Astrocyte of the cerebellum (primary cell): ENCODE results near the gene OXSR1.
"Not testable (repeated sequence)": the region's sequence is repeated elsewhere in the genome, so short reads cannot be mapped to it uniquely, and the experiment has no call there.

ENCODE experiments used
- DNase-seq: peaks from one replicate; pipeline ENCODE4 v3.0.0-alpha.2; 2011; ENCODE audit warnings: low read depth
- H3K4me3 ChIP-seq: 2 replicates; pipeline ENCODE4 v1.5.1; 2011; ENCODE audit warnings: mild to moderate bottlenecking, low read depth, low read length, moderate library complexity
- CTCF ChIP-seq: IDR thresholded peaks from 2 replicates; pipeline ENCODE4 v1.5.1; 2012; ENCODE audit warnings: low read length, low read depth, moderate library complexity, mild to moderate bottlenecking; ENCODE audit errors: missing control alignments
- in situ Hi-C: cut with HindIII; loops from 2 replicates; pipeline ENCODE4 v1.10.0; 2017; ENCODE audit warnings: low sequenced_read_pairs

OXSR1 gene

GRCh38 chr3:38158472-38158871, 6.9 kb upstream of the OXSR1 start:
- in situ Hi-C loops: no loop called here
- no peak for DNase-seq
- no peak for TF ChIP-seq CTCF
- no peak overlapping the region for H3K4me3 ChIP-seq

- DNase-seq, in situ Hi-C loops: not testable (repeated sequence)
These were observed 4.6 kb upstream of the OXSR1 start for GRCh38 chr3:38160704-38161103.

GRCh38 chr3:38163117-38163840, 2.1 kb upstream of the OXSR1 start:
- DNase-seq: no peak
- in situ Hi-C loops: no loop called here
- TF ChIP-seq CTCF: peak; percentile 14
- H3K4me3 ChIP-seq: no peak overlapping the region

More at GRCh38 chr3:38160704-38161103, 4.6 kb upstream of the OXSR1 start:
- not testable (repeated sequence) for H3K4me3 ChIP-seq

GRCh38 chr3:38163841-38164642, 1.3 kb upstream of the OXSR1 start:
- in situ Hi-C loops: no loop called here
- no peak for TF ChIP-seq CTCF
- H3K4me3 ChIP-seq: peak overlapping the region; percentile 88
- DNase-seq: no peak

GRCh38 chr3:38164643-38164951, 740 bp upstream of the OXSR1 start:
- in situ Hi-C loops: no loop called here
- no peak for TF ChIP-seq CTCF
- no peak for DNase-seq
- H3K4me3 ChIP-seq: peak overlapping the region; percentile 88

- in situ Hi-C loops: no loop called here
- no peak for TF ChIP-seq CTCF
These were observed 518 bp downstream of the OXSR1 start for GRCh38 chr3:38165722-38166387.

More at GRCh38 chr3:38165722-38166387, 518 bp downstream of the OXSR1 start:
- peak overlapping the region; percentile 88 for H3K4me3 ChIP-seq
- DNase-seq: no peak
